Omental fat pad (tissue), 4 donors: ENCODE data around the gene NECAP2. TPM values are rescaled to one million over a fixed set of nuclear protein-coding genes. Genes with fewer than 3 reads are reported as not detected.
A peak's percentile ranks its signal among the peaks of the same experiment; 100 is the strongest.
"Not testable (repeated sequence)": the region's sequence is repeated elsewhere in the genome, so short reads cannot be mapped to it uniquely, and the experiment has no call there.

ENCODE experiments used
- ATAC-seq: fragments of 150-250 bp; one replicate; pipeline ENCODE4 v1.9.1; 2016; ENCODE audit warnings: mild to moderate bottlenecking, moderate library complexity; ENCODE audit not compliant: low FRiP score
- DNase-seq: peaks from one replicate; pipeline ENCODE4 v3.0.0-alpha.2; 2019; ENCODE audit warnings: low spot score
- CTCF ChIP-seq, 3 donors: fragments of 450-650 bp; IDR thresholded peaks; one replicate each; pipeline ENCODE4 v1.5.1; 2016 to 2017; ENCODE audit warnings: antibody characterized with exemption in 3 of 3, mild to moderate bottlenecking in 3 of 3, moderate library complexity in 2 of 3
- total RNA-seq, 4 donors: library from RNA; depleted of rRNA; stranded (reverse); fragments of >200 nt; gene quantifications; one replicate each; pipeline ENCODE4 v1.1.0, GENCODE V29; 2016

NECAP2 gene
- total RNA-seq, 4 donors from 2014 or later: 46.9 to 89.5 (median 60.4) TPM

DNA sequence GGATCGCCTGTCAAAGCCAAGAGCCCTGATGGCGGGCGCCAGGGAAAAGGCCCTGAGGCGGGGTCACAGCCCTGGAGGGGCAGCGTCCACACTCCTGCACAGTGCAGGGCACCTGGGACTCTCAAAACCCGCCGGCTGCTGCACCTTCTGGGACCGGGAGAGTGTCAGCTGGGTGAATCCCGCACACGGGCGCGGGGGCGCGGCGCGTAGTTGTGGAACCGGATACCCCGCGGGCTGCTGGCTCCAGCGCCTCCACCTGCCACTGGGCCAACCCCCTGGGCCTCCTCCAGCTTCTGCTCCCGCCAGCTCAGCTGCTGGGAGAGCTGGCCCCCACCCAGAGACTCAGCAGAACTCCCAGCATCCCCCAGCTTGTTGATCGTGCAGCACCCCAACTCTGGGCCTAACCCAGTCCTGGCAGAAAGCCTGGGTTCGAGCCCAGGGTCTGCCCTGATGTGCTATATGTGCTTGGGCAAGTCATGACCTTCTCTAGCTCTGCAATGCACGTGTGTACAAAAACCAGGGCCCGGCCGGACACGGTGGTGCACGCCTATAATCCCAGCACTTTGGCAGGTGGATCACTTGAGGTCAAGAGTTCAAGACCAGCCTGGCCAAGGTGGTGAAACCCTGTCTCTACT, 33.8 kb downstream of the NECAP2 start:
- DNase-seq: no peak
- TF ChIP-seq CTCF (IDR thresholded peaks at IDR 0.05): no peak
- no peak for ATAC-seq

DNA sequence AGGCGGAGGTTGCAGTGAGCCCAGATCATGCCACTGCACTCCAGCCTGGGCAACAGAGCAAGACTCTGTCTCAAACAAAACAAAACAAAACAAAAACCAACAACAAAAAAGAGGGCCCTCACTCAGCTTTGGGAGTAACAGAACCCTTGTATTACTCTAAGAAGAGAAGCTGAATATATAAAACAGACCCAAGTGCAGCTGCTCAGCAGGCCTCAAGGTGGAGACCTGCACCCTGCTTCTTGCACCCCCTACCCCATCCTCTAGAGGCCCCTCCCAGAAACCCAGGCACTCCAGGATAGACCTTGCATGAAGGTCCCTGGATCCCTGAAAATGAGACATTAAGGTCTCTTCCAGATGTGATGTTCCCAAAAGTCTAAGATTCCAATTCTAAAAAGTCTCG, 34.4 kb downstream of the NECAP2 start:
- DNase-seq, ATAC-seq: not testable (repeated sequence)

DNA sequence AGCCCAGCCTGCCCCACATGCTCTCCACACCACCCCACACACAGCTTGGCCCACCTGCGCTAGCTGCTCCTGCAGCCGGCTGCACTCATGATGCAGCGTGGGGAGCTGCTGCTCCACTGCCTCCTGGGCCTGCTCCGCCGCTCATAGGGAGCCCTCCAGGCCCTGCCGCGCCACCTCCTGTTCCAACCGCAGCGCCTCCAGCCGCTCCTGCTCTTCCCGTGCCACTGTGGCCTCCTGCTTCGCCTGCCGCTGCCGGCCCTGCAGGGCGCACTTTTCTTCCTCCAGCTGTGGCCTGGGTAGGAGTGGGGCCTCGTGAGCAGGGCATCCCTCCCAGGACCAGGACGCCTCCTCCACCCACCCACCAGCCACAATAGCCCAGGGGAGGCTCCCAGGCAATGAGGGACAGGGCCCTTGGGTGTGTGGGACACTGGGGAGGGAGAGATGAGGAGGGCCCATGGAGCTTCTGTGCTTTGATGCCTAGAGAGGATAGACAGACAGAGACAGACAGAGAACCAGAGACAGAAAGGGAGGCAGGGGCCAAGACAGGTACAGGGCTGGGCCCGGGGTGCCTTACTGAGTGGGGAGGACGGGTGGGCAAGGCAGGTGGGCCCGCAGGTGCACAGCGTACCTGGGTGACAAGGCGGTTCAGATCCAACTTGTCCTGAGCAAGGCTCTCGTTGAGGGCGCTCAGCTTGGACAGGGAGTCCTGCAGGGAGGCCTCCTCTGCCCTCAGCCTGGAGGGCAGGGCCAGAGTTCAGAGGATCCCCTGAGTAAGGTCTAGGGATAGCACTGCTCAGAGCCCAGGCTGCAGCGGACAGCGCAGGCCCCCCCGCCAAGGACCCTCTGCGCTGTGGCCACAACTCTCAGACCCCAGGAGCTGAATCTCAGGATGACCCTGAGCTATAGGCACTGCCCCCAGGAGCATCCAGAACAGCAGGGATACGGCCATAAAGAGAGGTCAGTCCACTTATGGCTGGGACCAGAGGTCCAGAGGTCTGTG, 35.5 kb downstream of the NECAP2 start:
- ATAC-seq: peak; percentile 25
- not testable (repeated sequence) for DNase-seq

DNA sequence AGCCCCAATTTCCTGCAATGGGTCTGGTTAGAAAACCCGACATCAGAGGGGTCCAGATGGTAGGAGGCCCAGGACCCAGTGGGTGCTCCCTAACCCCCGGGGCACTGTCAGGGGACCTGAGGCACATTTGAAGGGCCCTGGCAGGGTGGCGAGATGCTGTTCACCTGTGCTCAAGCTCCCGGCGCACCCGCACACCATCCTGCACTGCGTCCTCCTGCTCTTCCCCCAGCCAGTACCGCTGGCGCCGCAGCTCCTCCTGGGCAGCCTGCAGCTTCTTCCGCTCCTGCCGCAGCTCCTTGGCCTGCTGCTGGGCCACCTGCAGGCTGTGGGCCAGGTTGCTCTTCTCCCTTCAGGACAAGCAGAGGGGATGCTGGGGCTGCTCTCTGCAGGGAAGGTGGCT, 37.6 kb downstream of the NECAP2 start:
- no peak for DNase-seq
- TF ChIP-seq CTCF (IDR thresholded peaks at IDR 0.05): no peak
- ATAC-seq: no peak

GRCh38 chr1:16483146-16483545, 42.6 kb downstream of the NECAP2 start:
- peak; percentile 34 for ATAC-seq
- DNase-seq: not testable (repeated sequence)

- DNase-seq, ATAC-seq: not testable (repeated sequence)
Observed at GRCh38 chr1:16483639-16484500, 43.3 kb downstream of the NECAP2 start.

DNA sequence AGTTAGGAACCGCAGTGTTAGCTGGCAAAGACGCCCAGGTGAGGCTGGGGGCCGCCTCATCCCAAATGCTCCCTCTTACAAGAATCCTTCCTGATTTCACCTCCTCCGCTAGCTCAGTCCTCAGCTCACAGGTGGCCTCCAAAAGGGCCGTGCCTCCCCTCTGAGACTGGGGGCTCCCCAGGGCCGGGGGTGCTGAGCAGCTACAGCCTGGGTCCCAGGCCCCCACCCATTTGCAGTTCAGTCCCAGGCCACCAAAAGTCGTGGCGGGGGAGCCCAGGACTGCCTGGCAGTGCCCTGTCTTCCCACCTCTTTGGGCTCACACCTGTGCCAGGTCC, 43.9 kb downstream of the NECAP2 start:
- DNase-seq (no peak), ATAC-seq (no peak)
- TF ChIP-seq CTCF (IDR thresholded peaks at IDR 0.05): no peak

DNA sequence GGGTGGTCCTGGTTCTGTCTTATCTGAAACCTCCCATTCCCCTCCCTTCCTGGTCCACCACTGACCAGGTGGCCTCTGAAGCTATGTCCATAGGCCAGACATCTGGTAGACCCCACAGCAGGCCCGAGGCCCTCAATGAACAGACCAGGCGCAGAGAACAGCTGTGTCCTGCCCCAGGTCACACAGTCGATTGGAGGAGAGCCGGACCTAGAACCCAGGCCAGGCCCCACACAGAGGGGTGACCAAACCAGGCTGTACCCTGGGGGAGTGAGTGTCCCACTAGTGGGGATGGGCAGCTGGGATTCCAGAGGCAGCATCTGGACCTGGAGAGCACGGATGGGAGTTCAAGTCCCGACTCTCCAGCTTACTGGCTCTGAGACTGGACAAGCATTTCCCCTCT, 44.4 kb downstream of the NECAP2 start:
- no peak for TF ChIP-seq CTCF (IDR thresholded peaks at IDR 0.05)
- DNase-seq (no peak), ATAC-seq (no peak)

GRCh38 chr1:16486316-16486715, 45.8 kb downstream of the NECAP2 start:
- not testable (repeated sequence) for ATAC-seq, DNase-seq

GRCh38 chr1:16487011-16487410, 46.5 kb downstream of the NECAP2 start:
- ATAC-seq: not testable (repeated sequence)

DNA sequence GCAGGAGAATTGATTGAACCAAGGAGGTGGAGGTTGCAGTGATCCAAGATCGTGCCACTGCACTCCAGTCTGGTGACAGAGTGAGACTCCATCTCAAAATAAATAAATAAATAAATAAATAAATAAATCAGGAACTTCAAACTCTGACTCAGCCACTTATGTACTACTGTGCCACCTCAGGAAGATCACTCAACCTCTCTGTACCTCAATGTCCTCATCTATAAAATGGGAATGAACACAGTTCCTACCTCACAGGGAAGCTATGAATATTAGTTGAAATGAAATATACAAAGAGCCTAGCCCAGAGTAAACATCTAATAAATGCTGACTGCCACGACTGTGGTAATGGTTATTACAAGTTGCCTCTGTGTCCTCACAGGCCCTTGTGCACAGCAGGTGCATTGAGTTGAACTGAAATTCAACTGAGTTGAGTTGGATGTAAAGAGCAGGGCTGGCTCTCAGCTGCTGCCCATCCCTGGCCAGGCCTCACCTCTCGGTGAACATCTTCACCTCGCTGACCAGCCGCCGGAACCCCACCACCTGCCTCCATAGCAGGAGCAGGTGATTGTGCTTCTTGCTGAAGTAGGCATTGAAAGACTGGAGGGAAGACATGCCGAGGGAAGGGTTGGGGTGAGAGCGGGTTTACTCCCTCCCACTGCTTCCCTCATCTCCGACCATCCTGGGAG, 48.8 kb downstream of the NECAP2 start:
- ATAC-seq, DNase-seq: not testable (repeated sequence)

More at GRCh38 chr1:16487011-16487410, 46.5 kb downstream of the NECAP2 start:
- not testable (repeated sequence) for DNase-seq
